IMR-90 (cell line): Measurements from ENCODE around the gene DCC. TPM values are rescaled to one million over a fixed set of nuclear protein-coding genes. Genes with fewer than 3 reads are reported as not detected.

ENCODE experiments used
- ATAC-seq: fragments of 200-7000 bp; cut with Tn5 transposase; 2 replicates; pipeline ENCODE4 v1.9.1; 2020; ENCODE audit warnings: low read depth, mild to moderate bottlenecking, moderate library complexity
- BruUV-seq: library from RNA; stranded (reverse); fragments of 400-500 nt; replicated peaks from 2 replicates; lab custom pipeline; 2021; lab: Mats Ljungman, UMichigan
- CTCF ChIA-PET: fragments of 300-600 bp; formaldehyde crosslinking; extraction: SDS; loops from one replicate; lab custom pipeline; 2021; ENCODE audit warnings: antibody characterized with exemption; lab: Yijun Ruan, JAX
- POLR2A ChIA-PET: fragments of 300-600 bp; sonication (Branson Sonifier 250); formaldehyde crosslinking; loops from one replicate; lab custom pipeline; 2022; ENCODE audit warnings: antibody characterized with exemption; ENCODE audit not compliant: unreplicated experiment; lab: Charles Lee
- DNase-seq: peaks from one replicate; pipeline ENCODE4 v3.0.0; 2013
- H2AFZ ChIP-seq: replicated peaks from 2 replicates; pipeline ENCODE3; 2013; ENCODE audit warnings: low read length, mild to moderate bottlenecking; ENCODE audit not compliant: poor library complexity
- H2AK5ac ChIP-seq: 2 replicates; pipeline ENCODE4 v1.6.1; 2013; ENCODE audit warnings: low read depth, low read length, inconsistent platforms
- H2AK9ac ChIP-seq: replicated peaks from 2 replicates; pipeline ENCODE3; 2013; ENCODE audit warnings: mild to moderate bottlenecking, low read depth, low read length, moderate library complexity; ENCODE audit not compliant: poor library complexity
- H2BK120ac ChIP-seq: 2 replicates; pipeline ENCODE4 v1.6.1; 2013; ENCODE audit warnings: low read depth, low read length, inconsistent platforms
- H2BK15ac ChIP-seq: 3 replicates; pipeline ENCODE4 v1.6.1; 2013; ENCODE audit warnings: low read depth, low read length, inconsistent platforms
- H2BK20ac ChIP-seq: 2 replicates; pipeline ENCODE4 v1.6.1; 2013; ENCODE audit warnings: low read depth, mild to moderate bottlenecking, inconsistent platforms, low read length, moderate library complexity
- H2BK5ac ChIP-seq: 2 replicates; pipeline ENCODE4 v1.6.1; 2013; ENCODE audit warnings: mild to moderate bottlenecking, low read depth, low read length, inconsistent platforms; ENCODE audit not compliant: poor library complexity, severe bottlenecking
- H3K14ac ChIP-seq: replicated peaks from 2 replicates; pipeline ENCODE4 v1.6.1; 2013; ENCODE audit warnings: low read depth, low read length, inconsistent platforms
- H3K18ac ChIP-seq: 2 replicates; pipeline ENCODE4 v1.6.1; 2013; ENCODE audit warnings: low read depth, low read length, control low read depth
- H3K23ac ChIP-seq: 2 replicates; pipeline ENCODE4 v1.6.1; 2013; ENCODE audit warnings: low read depth, low read length, inconsistent platforms
- H3K27ac ChIP-seq: 2 replicates; pipeline ENCODE4 v1.5.1; 2013; ENCODE audit warnings: mild to moderate bottlenecking, control low read depth, low read length; ENCODE audit not compliant: insufficient read depth
- H3K27me3 ChIP-seq: 2 replicates; pipeline ENCODE4 v1.6.1; 2013; ENCODE audit warnings: low read length; ENCODE audit not compliant: control insufficient read depth, insufficient read depth
- H3K36me3 ChIP-seq: 2 replicates; pipeline ENCODE4 v1.6.1; 2013; ENCODE audit warnings: low read length, mixed read lengths; ENCODE audit not compliant: control insufficient read depth, insufficient read depth
- H3K4ac ChIP-seq: 2 replicates; pipeline ENCODE4 v1.6.1; 2013; ENCODE audit warnings: low read depth, low read length, inconsistent platforms
- H3K4me1 ChIP-seq: 2 replicates; pipeline ENCODE4 v1.6.1; 2013; ENCODE audit warnings: low read length, mixed read lengths; ENCODE audit not compliant: control insufficient read depth, insufficient read depth
- H3K4me2 ChIP-seq: 2 replicates; pipeline ENCODE4 v1.6.1; 2013; ENCODE audit warnings: low read depth, mild to moderate bottlenecking, control low read depth, low read length, moderate library complexity
- H3K4me3 ChIP-seq: 2 replicates; pipeline ENCODE4 v1.5.1; 2013; ENCODE audit warnings: low read depth, mild to moderate bottlenecking, control low read depth, low read length, moderate library complexity; ENCODE audit not compliant: insufficient read depth
- H3K56ac ChIP-seq: 2 replicates; pipeline ENCODE4 v1.6.1; 2013; ENCODE audit warnings: low read length, inconsistent platforms; ENCODE audit not compliant: insufficient read depth; ENCODE audit errors: extremely low read depth
- H3K79me1 ChIP-seq, 2 experiments: 2 replicates each; pipeline ENCODE4 v1.6.1; 2013; ENCODE audit warnings: low read length in 2 of 2, inconsistent platforms in 1 of 2, low read depth in 1 of 2
- H3K9ac ChIP-seq: 2 replicates; pipeline ENCODE4 v1.6.1; 2013; ENCODE audit warnings: low read depth, low read length, control low read depth
- H3K9me1 ChIP-seq: 2 replicates; pipeline ENCODE4 v1.6.1; 2013; ENCODE audit warnings: low read length, inconsistent platforms; ENCODE audit not compliant: insufficient read depth
- H3K9me3 ChIP-seq: 2 replicates; pipeline ENCODE4 v1.6.1; 2013; ENCODE audit warnings: low read length; ENCODE audit not compliant: control insufficient read depth, insufficient read depth
- H4K20me1 ChIP-seq: 2 replicates; pipeline ENCODE4 v1.6.1; 2013; ENCODE audit warnings: low read length, inconsistent platforms; ENCODE audit not compliant: insufficient read depth
- H4K5ac ChIP-seq: 2 replicates; pipeline ENCODE4 v1.6.1; 2013; ENCODE audit warnings: mild to moderate bottlenecking, low read depth, low read length, control low read depth
- H4K8ac ChIP-seq, 2 experiments: 2 replicates each; pipeline ENCODE4 v1.6.1; 2013; ENCODE audit warnings: low read depth in 2 of 2, low read length in 2 of 2, control low read depth in 1 of 2, inconsistent platforms in 1 of 2
- H4K91ac ChIP-seq: 2 replicates; pipeline ENCODE4 v1.6.1; 2013; ENCODE audit warnings: low read depth, low read length, inconsistent platforms; ENCODE audit not compliant: insufficient read depth
- BHLHE40 ChIP-seq: fragments of 150-350 bp; IDR thresholded peaks from 2 replicates; pipeline ENCODE4 v1.6.1; 2016; ENCODE audit warnings: mild to moderate bottlenecking, low read depth, low read length
- CTCF ChIP-seq: conservative IDR thresholded peaks from 2 replicates; pipeline ENCODE4 v1.5.1; 2012; ENCODE audit warnings: mild to moderate bottlenecking, low read depth, low read length, improper control_type of control experiment
- MAZ ChIP-seq: IDR thresholded peaks from 2 replicates; pipeline ENCODE4 v1.6.1; 2012; ENCODE audit warnings: low read depth, mild to moderate bottlenecking, low read length, improper control_type of control experiment, moderate library complexity, borderline replicate concordance
- MXI1 ChIP-seq: IDR thresholded peaks from 2 replicates; pipeline ENCODE4 v1.6.1; 2012; ENCODE audit warnings: low read depth, mild to moderate bottlenecking, low read length, moderate library complexity, borderline replicate concordance
- NFE2L2 ChIP-seq: fragments of 150-350 bp; IDR thresholded peaks from 2 replicates; pipeline ENCODE4 v1.6.1; 2016; ENCODE audit warnings: low read depth, mild to moderate bottlenecking, low read length
- POLR2A ChIP-seq: IDR thresholded peaks from 2 replicates; pipeline ENCODE4 v1.6.1; 2012; ENCODE audit warnings: mild to moderate bottlenecking, low read depth, low read length
- WGBS, 2 experiments: methylation state at CpG; one replicate each; pipeline versions ENCODE4 v1.1.5 to v1.1.7; 2013; ENCODE audit warnings: missing lambda C conversion rate in 2 of 2; ENCODE audit not compliant: insufficient read length in 1 of 2; ENCODE audit errors: extremely low coverage in 2 of 2; 5-methylcytosine and 5-hydroxymethylcytosine counted together
- dilution Hi-C: fragments of 300-500 bp; cut with HindIII; formaldehyde crosslinking; loops from one replicate; pipeline ENCODE4 v1.14.3; 2018; ENCODE audit warnings: low sequenced_read_pairs; ENCODE audit not compliant: unreplicated experiment
- in situ Hi-C: fragments of 300-500 bp; cut with MboI; formaldehyde crosslinking; loops from 3 replicates; pipeline ENCODE4 v1.14.3; 2019; ENCODE audit warnings: low sequenced_read_pairs, inconsistent platforms, mixed read lengths
- intact Hi-C: fragments of 100-400 bp; cut with micrococcal nuclease; formaldehyde crosslinking; loops from 2 replicates; pipeline ENCODE4 v1.10.0; 2022
- polyA plus RNA-seq, 3 experiments: library from polyadenylated mRNA; depleted of rRNA; stranded (reverse); fragments of >200 nt; gene quantifications; 2 replicates each; pipeline ENCODE4 v1.2.3, GENCODE V29; 2012; ENCODE audit warnings: low replicate concordance in 1 of 3
- total RNA-seq: library from RNA; depleted of rRNA; stranded (reverse); fragments of >200 nt; gene quantifications from 2 replicates; pipeline ENCODE4 v1.2.3, GENCODE V29; 2012

Gene DCC
- total and polyA plus RNA-seq, 2 of the 4 experiments (the other 2 are of a cell fraction), result 0.31 to 0.54 TPM

DNA sequence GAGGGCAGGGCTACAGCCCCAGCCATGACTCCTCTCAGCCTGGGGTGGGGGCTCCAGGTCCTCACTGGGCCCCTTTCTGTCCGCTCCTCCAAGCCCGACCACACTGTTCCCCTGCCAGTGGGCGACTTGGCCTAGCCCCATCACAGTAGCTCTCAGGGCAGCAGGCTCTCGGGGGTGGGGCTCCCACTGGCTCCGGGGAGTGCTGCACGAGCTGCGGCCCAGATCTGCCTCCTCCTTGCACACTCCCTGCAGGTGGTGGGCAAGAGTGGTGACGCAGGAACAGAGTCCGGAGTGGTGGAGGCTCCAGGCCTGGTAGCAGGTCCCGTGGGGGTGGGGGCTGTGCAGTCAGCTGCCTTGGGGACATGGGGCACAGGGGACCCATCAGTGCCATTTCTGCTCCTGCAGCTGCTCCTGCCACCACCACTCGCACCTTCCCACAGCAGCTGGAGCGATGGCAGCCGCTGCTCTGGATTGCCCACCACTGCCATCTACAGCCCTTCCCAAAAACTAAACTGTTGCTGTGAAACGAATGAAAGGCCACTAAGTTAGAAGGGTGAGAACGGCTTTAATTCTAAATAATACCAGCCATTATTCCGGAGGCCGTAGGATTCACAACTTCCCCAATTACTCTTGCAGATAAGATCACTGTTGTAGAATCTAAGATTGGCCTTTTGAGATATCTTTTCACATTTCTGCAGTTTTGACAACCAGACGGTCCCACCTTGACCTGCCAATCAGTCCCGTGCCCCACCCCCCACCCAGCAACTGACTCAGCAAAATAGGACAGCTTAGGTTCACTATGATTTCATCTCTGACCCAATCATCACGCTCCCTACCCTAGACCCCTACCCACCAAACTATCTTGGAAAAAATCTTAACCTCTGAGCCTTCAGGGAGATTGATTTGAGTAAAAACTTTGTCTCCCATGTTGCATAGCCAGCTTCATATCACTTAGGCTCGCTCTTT, 530.2 kb downstream of the DCC start:
- no peaks in the 10 kb centered on the region for H4K20me1 ChIP-seq
- ChIA-PET CTCF (interaction anchor here (0.9 kb wide), 1 partner anchor 22 kb away, joined by 3 read pairs; no protein-coding TSS in a partner anchor), POLR2A (no interaction called here)
- H3K18ac ChIP-seq, result no peak overlapping the region
- no peak overlapping the region for H2BK20ac ChIP-seq
- 80% methylated on average over 1 of the region's 21 CpGs; no CpG with 5 or more reads in 1 of the 2 experiments for WGBS, 2 experiments
- no peaks in the 10 kb centered on the region for H3K27me3 ChIP-seq
- H4K91ac ChIP-seq, result no peak overlapping the region
- no peak overlapping the region for H3K4ac ChIP-seq
- BruUV-seq, result no TSS peak
- ATAC-seq (no peak), DNase-seq (no peak)
- H3K79me1 ChIP-seq, result no peaks in the 10 kb centered on the region
- H2AK9ac ChIP-seq, result no peak overlapping the region
- H3K27ac ChIP-seq, result no peak overlapping the region
- H2AFZ ChIP-seq, result no peak overlapping the region
- peaks cover 22% of the 10 kb centered on the region for H3K9me3 ChIP-seq
- H2BK5ac ChIP-seq, result no peak overlapping the region
- H3K14ac ChIP-seq, result no peak overlapping the region
- H3K4me1 ChIP-seq, result no peaks in the 10 kb centered on the region
- no peak for TF ChIP-seq NFE2L2
- no peak for TF ChIP-seq BHLHE40
- no peak for TF ChIP-seq POLR2A
- TF ChIP-seq MAZ, result no peak
- no peak for TF ChIP-seq MXI1
- TF ChIP-seq CTCF, result no peak
- no peak overlapping the region for H2BK15ac ChIP-seq
- dilution Hi-C loops (no loop called here), in situ Hi-C loops (no loop called here), intact Hi-C loops (no loop called here)
- H2AK5ac ChIP-seq, result no peak overlapping the region
- H3K9ac ChIP-seq, result no peak overlapping the region
- H2BK120ac ChIP-seq, result no peak overlapping the region
- H4K5ac ChIP-seq, result no peak overlapping the region
- H4K8ac ChIP-seq, result no peak overlapping the region
- H3K9me1 ChIP-seq, result no peaks in the 10 kb centered on the region
- H3K36me3 ChIP-seq, result no peaks in the 10 kb centered on the region
- H3K23ac ChIP-seq, result no peak overlapping the region
- H3K56ac ChIP-seq, result no peak overlapping the region
- H3K4me3 ChIP-seq, result no peak overlapping the region
- no peak overlapping the region for H3K4me2 ChIP-seq
